PFSK-1 (cell line): ENCODE results near the gene FGFBP1.

Source experiments
- FOXP2 ChIP-seq: optimal IDR thresholded peaks from 2 replicates; pipeline ENCODE3; 2011; ENCODE audit warnings: borderline replicate concordance, control low read depth, inconsistent platforms; ENCODE audit not compliant: insufficient read depth; ENCODE audit errors: extremely low read length, extremely low read depth
- POLR2AphosphoS5 ChIP-seq: IDR thresholded peaks from 2 replicates; pipeline ENCODE4 v1.6.1; 2012; ENCODE audit warnings: low read depth, mild to moderate bottlenecking, control low read depth, low read length, moderate library complexity
- SIN3A ChIP-seq: IDR thresholded peaks from 2 replicates; pipeline ENCODE4 v1.6.1; 2012; ENCODE audit warnings: mild to moderate bottlenecking, low read length, moderate library complexity, borderline replicate concordance; ENCODE audit not compliant: insufficient read depth
- TAF1 ChIP-seq: IDR thresholded peaks from 2 replicates; pipeline ENCODE4 v1.6.1; 2012; ENCODE audit warnings: low read length, control low read depth, borderline replicate concordance; ENCODE audit not compliant: insufficient read depth
- TF ChIP-seq, protein P1 (sequence below), 2 experiments: IDR thresholded peaks; 2 replicates each; pipeline versions ENCODE4 v1.6.1 to v1.8.0; 2011 to 2012; ENCODE audit warnings: low read depth in 2 of 2, low read length in 2 of 2, control low read depth in 1 of 2, inconsistent platforms in 1 of 2, mild to moderate bottlenecking in 1 of 2, moderate library complexity in 1 of 2; ENCODE audit not compliant: insufficient read depth in 1 of 2

FGFBP1 gene

GRCh38 chr4:15976456-15977447, 38.2 kb upstream of the FGFBP1 start:
- TF ChIP-seq POLR2AphosphoS5 (no peak), FOXP2 (no peak), TAF1 (no peak), SIN3A (no peak)
- TF ChIP-seq, protein P1, sequence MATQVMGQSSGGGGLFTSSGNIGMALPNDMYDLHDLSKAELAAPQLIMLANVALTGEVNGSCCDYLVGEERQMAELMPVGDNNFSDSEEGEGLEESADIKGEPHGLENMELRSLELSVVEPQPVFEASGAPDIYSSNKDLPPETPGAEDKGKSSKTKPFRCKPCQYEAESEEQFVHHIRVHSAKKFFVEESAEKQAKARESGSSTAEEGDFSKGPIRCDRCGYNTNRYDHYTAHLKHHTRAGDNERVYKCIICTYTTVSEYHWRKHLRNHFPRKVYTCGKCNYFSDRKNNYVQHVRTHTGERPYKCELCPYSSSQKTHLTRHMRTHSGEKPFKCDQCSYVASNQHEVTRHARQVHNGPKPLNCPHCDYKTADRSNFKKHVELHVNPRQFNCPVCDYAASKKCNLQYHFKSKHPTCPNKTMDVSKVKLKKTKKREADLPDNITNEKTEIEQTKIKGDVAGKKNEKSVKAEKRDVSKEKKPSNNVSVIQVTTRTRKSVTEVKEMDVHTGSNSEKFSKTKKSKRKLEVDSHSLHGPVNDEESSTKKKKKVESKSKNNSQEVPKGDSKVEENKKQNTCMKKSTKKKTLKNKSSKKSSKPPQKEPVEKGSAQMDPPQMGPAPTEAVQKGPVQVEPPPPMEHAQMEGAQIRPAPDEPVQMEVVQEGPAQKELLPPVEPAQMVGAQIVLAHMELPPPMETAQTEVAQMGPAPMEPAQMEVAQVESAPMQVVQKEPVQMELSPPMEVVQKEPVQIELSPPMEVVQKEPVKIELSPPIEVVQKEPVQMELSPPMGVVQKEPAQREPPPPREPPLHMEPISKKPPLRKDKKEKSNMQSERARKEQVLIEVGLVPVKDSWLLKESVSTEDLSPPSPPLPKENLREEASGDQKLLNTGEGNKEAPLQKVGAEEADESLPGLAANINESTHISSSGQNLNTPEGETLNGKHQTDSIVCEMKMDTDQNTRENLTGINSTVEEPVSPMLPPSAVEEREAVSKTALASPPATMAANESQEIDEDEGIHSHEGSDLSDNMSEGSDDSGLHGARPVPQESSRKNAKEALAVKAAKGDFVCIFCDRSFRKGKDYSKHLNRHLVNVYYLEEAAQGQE (IDR thresholded peaks at IDR 0.05; ENCODE audit: insufficient read depth in 1 of 2, low read depth in 2 of 2, low read length in 2 of 2): no peak

GRCh38 chr4:15971068-15971801, 32.7 kb upstream of the FGFBP1 start:
- TF ChIP-seq FOXP2 (no peak), POLR2AphosphoS5 (no peak), TAF1 (no peak), SIN3A (no peak)
- TF ChIP-seq, protein P1 (IDR thresholded peaks at IDR 0.05; ENCODE audit: insufficient read depth in 1 of 2, low read depth in 2 of 2, low read length in 2 of 2): no peak

GRCh38 chr4:15968551-15969300, 30.2 kb upstream of the FGFBP1 start:
- TF ChIP-seq, protein P1 (IDR thresholded peaks at IDR 0.05; ENCODE audit: insufficient read depth in 1 of 2, low read depth in 2 of 2, low read length in 2 of 2): no peak
- TF ChIP-seq SIN3A (no peak), FOXP2 (no peak), TAF1 (no peak), POLR2AphosphoS5 (no peak)

GRCh38 chr4:15965325-15965724, 26.8 kb upstream of the FGFBP1 start:
- TF ChIP-seq POLR2AphosphoS5 (no peak), SIN3A (no peak), TAF1 (no peak), FOXP2 (no peak)
- TF ChIP-seq, protein P1 (IDR thresholded peaks at IDR 0.05; ENCODE audit: insufficient read depth in 1 of 2, low read depth in 2 of 2, low read length in 2 of 2): no peak
